Activated CD8-positive, alpha-beta memory T cell treated with anti-CD3 and anti-CD28 coated beads, Interleukin-2, amount 10 ng/mL, durations not matched to agents 7 days and 5 days (primary cell): Measurements from ENCODE around the gene ART4. TPM values are rescaled to one million over a fixed set of nuclear protein-coding genes. Genes with fewer than 3 reads are reported as not detected.

Source experiments
- ATAC-seq: fragments of 150-1000 bp; cut with Tn5 transposase; one replicate; pipeline ENCODE4 v1.10.0; 2021; ENCODE audit warnings: moderate library complexity
- CTCF ChIA-PET: fragments of 350-600 bp; sonication (Branson Sonifier 250); formaldehyde crosslinking; loops from one replicate; lab custom pipeline; 2021; ENCODE audit warnings: antibody characterized with exemption; lab: Charles Lee
- DNase-seq: peaks from one replicate; pipeline ENCODE4 v3.0.0-alpha.2; 2020
- H3K27ac Mint-ChIP-seq: one replicate; pipeline ENCODE4 v1.8.0; 2021; ENCODE audit warnings: mild to moderate bottlenecking, mixed read lengths
- H3K27me3 Mint-ChIP-seq: one replicate; pipeline ENCODE4 v1.8.0; 2021; ENCODE audit warnings: mixed read lengths
- H3K36me3 Mint-ChIP-seq: one replicate; pipeline ENCODE4 v1.8.0; 2021; ENCODE audit warnings: mild to moderate bottlenecking, mixed read lengths
- H3K4me1 Mint-ChIP-seq: one replicate; pipeline ENCODE4 v1.8.0; 2021; ENCODE audit warnings: mixed read lengths
- H3K4me3 Mint-ChIP-seq: one replicate; pipeline ENCODE4 v1.8.0; 2021; ENCODE audit warnings: mild to moderate bottlenecking, moderate library complexity, mixed read lengths
- H3K9me3 Mint-ChIP-seq: one replicate; pipeline ENCODE4 v1.8.0; 2022; ENCODE audit warnings: low read depth, mixed read lengths
- total RNA-seq, 2 experiments: library from RNA; stranded (reverse); gene quantifications; one replicate each; pipeline ENCODE4 v1.2.3, GENCODE V29; 2021

The ART4 gene
- total RNA-seq, 2 experiments from 2014 or later, result not detected

GRCh38 chr12:14846042-14846587 is 2.8 kb upstream of the ART4 start:
- ATAC-seq (no peak), DNase-seq (no peak)
- no peaks in the 10 kb centered on the region for H3K27me3 Mint-ChIP-seq
- H3K9me3 Mint-ChIP-seq, result no peaks in the 10 kb centered on the region
- H3K4me3 Mint-ChIP-seq, result no peak overlapping the region
- no peak overlapping the region for H3K27ac Mint-ChIP-seq
- CTCF ChIA-PET, result interaction anchor here (0.6 to 7.7 kb wide), 7 partner anchors 9 to 375 kb away, joined by 3 to 62 read pairs (median 3); partner anchors contain the start of genes ERP27 and RERG
- no peaks in the 10 kb centered on the region for H3K36me3 Mint-ChIP-seq
- peaks cover 4% of the 10 kb centered on the region for H3K4me1 Mint-ChIP-seq

- no peaks in the 10 kb centered on the region for H3K27me3 Mint-ChIP-seq
- no peak overlapping the region for H3K4me3 Mint-ChIP-seq
- ATAC-seq, result peak; percentile 65
- H3K27ac Mint-ChIP-seq, result no peak overlapping the region
- CTCF ChIA-PET, result interaction anchor here (0.6 to 7.7 kb wide), 5 partner anchors 9 to 376 kb away, joined by 3 to 62 read pairs (median 4); partner anchors contain the start of gene RERG
- H3K4me1 Mint-ChIP-seq, result peaks cover 4% of the 10 kb centered on the region
- H3K36me3 Mint-ChIP-seq, result no peaks in the 10 kb centered on the region
- no peaks in the 10 kb centered on the region for H3K9me3 Mint-ChIP-seq
- DNase-seq, result peak; percentile 52
Observed at GRCh38 chr12:14845350-14845750, 2.0 kb upstream of the ART4 start.

- no peak for ATAC-seq
- Mint-ChIP-seq H3K4me1 (peaks cover 4% of the 10 kb centered on the region), H3K27me3 (peaks cover 5% of the 10 kb centered on the region), H3K36me3 (no peaks in the 10 kb centered on the region), H3K9me3 (no peaks in the 10 kb centered on the region), H3K27ac (no peak overlapping the region), H3K4me3 (no peak overlapping the region)
- CTCF ChIA-PET, result interaction anchor here (0.7 to 7.7 kb wide), 3 partner anchors 10 to 376 kb away, joined by 3 to 62 read pairs (median 3); partner anchors contain the start of gene RERG
- DNase-seq, result no peak
Observed at GRCh38 chr12:14844401-14844800, 1.1 kb upstream of the ART4 start.

- no peaks in the 10 kb centered on the region for H3K9me3 Mint-ChIP-seq
- ATAC-seq (no peak), DNase-seq (no peak)
- peaks cover 9% of the 10 kb centered on the region for H3K27me3 Mint-ChIP-seq
- H3K36me3 Mint-ChIP-seq, result no peaks in the 10 kb centered on the region
- H3K27ac Mint-ChIP-seq, result no peak overlapping the region
- CTCF ChIA-PET, result interaction anchor here (7.7 kb wide), 1 partner anchor 152 kb away, joined by 62 read pairs; no protein-coding TSS in a partner anchor
- no peak overlapping the region for H3K4me3 Mint-ChIP-seq
- peaks cover 4% of the 10 kb centered on the region for H3K4me1 Mint-ChIP-seq
Observed at GRCh38 chr12:14842315-14842714, 1.0 kb downstream of the ART4 start.

GRCh38 chr12:14841761-14842160 is 1.6 kb downstream of the ART4 start:
- Mint-ChIP-seq H3K4me3 (no peak overlapping the region), H3K9me3 (no peaks in the 10 kb centered on the region), H3K27ac (no peak overlapping the region), H3K27me3 (peaks cover 11% of the 10 kb centered on the region), H3K36me3 (no peaks in the 10 kb centered on the region), H3K4me1 (peaks cover 4% of the 10 kb centered on the region)
- DNase-seq (no peak), ATAC-seq (no peak)
- CTCF ChIA-PET, result interaction anchor here (7.7 kb wide), 1 partner anchor 153 kb away, joined by 62 read pairs; no protein-coding TSS in a partner anchor

GRCh38 chr12:14840616-14841015 is 2.7 kb downstream of the ART4 start:
- no peak overlapping the region for H3K27ac Mint-ChIP-seq
- H3K9me3 Mint-ChIP-seq, result no peaks in the 10 kb centered on the region
- peaks cover 12% of the 10 kb centered on the region for H3K27me3 Mint-ChIP-seq
- H3K4me1 Mint-ChIP-seq, result peaks cover 2% of the 10 kb centered on the region
- no peak overlapping the region for H3K4me3 Mint-ChIP-seq
- DNase-seq (no peak), ATAC-seq (no peak)
- CTCF ChIA-PET, result no interaction called here
- H3K36me3 Mint-ChIP-seq, result no peaks in the 10 kb centered on the region

- CTCF ChIA-PET, result interaction anchor here (1.0 kb wide), 1 partner anchor 156 kb away, joined by 3 read pairs; no protein-coding TSS in a partner anchor
- no peaks in the 10 kb centered on the region for H3K9me3 Mint-ChIP-seq
- no peak for DNase-seq
Observed at GRCh38 chr12:14839262-14839661, 4.1 kb downstream of the ART4 start.

GRCh38 chr12:14836336-14837210 is 6.8 kb downstream of the ART4 start:
- H3K9me3 Mint-ChIP-seq, result no peaks in the 10 kb centered on the region
- peaks cover 24% of the 10 kb centered on the region for H3K27me3 Mint-ChIP-seq
- H3K27ac Mint-ChIP-seq, result no peak overlapping the region
- CTCF ChIA-PET, result interaction anchor here (1.1 to 1.7 kb wide), 2 partner anchors 9 to 12 kb away, joined by 4 read pairs; no protein-coding TSS in a partner anchor
- DNase-seq (no peak), ATAC-seq (no peak)
- no peaks in the 10 kb centered on the region for H3K4me1 Mint-ChIP-seq
- H3K4me3 Mint-ChIP-seq, result no peak overlapping the region
- H3K36me3 Mint-ChIP-seq, result no peaks in the 10 kb centered on the region

More at GRCh38 chr12:14839262-14839661, 4.1 kb downstream of the ART4 start:
- H3K4me1 Mint-ChIP-seq, result no peaks in the 10 kb centered on the region
- ATAC-seq, result no peak
- no peak overlapping the region for H3K4me3 Mint-ChIP-seq
- peaks cover 16% of the 10 kb centered on the region for H3K27me3 Mint-ChIP-seq
- no peaks in the 10 kb centered on the region for H3K36me3 Mint-ChIP-seq
- H3K27ac Mint-ChIP-seq, result no peak overlapping the region

- CTCF ChIA-PET, result interaction anchor here (1.5 kb wide), 1 partner anchor 10 kb away, joined by 3 read pairs; no protein-coding TSS in a partner anchor
- no peaks in the 10 kb centered on the region for H3K36me3 Mint-ChIP-seq
- DNase-seq, result no peak
Observed at GRCh38 chr12:14834509-14834908, 8.8 kb downstream of the ART4 start.

GRCh38 chr12:14833952-14834351 is 9.4 kb downstream of the ART4 start:
- ATAC-seq (no peak), DNase-seq (no peak)
- no peaks in the 10 kb centered on the region for H3K9me3 Mint-ChIP-seq
- no peaks in the 10 kb centered on the region for H3K36me3 Mint-ChIP-seq
- no peak overlapping the region for H3K27ac Mint-ChIP-seq
- CTCF ChIA-PET, result interaction anchor here (1.5 kb wide), 1 partner anchor 11 kb away, joined by 3 read pairs; no protein-coding TSS in a partner anchor
- peaks cover 15% of the 10 kb centered on the region for H3K27me3 Mint-ChIP-seq
- no peaks in the 10 kb centered on the region for H3K4me1 Mint-ChIP-seq
- no peak overlapping the region for H3K4me3 Mint-ChIP-seq

More at GRCh38 chr12:14834509-14834908, 8.8 kb downstream of the ART4 start:
- Mint-ChIP-seq H3K4me1 (no peaks in the 10 kb centered on the region), H3K9me3 (no peaks in the 10 kb centered on the region), H3K27me3 (peaks cover 20% of the 10 kb centered on the region), H3K4me3 (no peak overlapping the region), H3K27ac (no peak overlapping the region)
- ATAC-seq, result no peak

GRCh38 chr12:14833336-14833735 is 10.0 kb downstream of the ART4 start:
- no peaks in the 10 kb centered on the region for H3K36me3 Mint-ChIP-seq
- CTCF ChIA-PET, result interaction anchor here (1.5 kb wide), 1 partner anchor 11 kb away, joined by 3 read pairs; no protein-coding TSS in a partner anchor
- no peak overlapping the region for H3K27ac Mint-ChIP-seq
- H3K4me3 Mint-ChIP-seq, result no peak overlapping the region
- no peaks in the 10 kb centered on the region for H3K9me3 Mint-ChIP-seq
- peaks cover 15% of the 10 kb centered on the region for H3K27me3 Mint-ChIP-seq
- DNase-seq (no peak), ATAC-seq (no peak)
- H3K4me1 Mint-ChIP-seq, result no peaks in the 10 kb centered on the region

- Mint-ChIP-seq H3K36me3 (no peaks in the 10 kb centered on the region), H3K27me3 (peaks cover 7% of the 10 kb centered on the region), H3K27ac (no peak overlapping the region), H3K4me3 (no peak overlapping the region), H3K4me1 (peaks cover 2% of the 10 kb centered on the region), H3K9me3 (no peaks in the 10 kb centered on the region)
- DNase-seq, result no peak
- ATAC-seq, result no peak
- CTCF ChIA-PET, result interaction anchor here (0.6 kb wide), 1 partner anchor 54 kb away, joined by 3 read pairs; no protein-coding TSS in a partner anchor
Observed at GRCh38 chr12:14828892-14829291, 14.4 kb downstream of the ART4 start.

- ATAC-seq (no peak), DNase-seq (no peak)
- H3K27me3 Mint-ChIP-seq, result peaks cover 4% of the 10 kb centered on the region
- CTCF ChIA-PET, result no interaction called here
- no peaks in the 10 kb centered on the region for H3K9me3 Mint-ChIP-seq
- H3K4me3 Mint-ChIP-seq, result no peak overlapping the region
- H3K4me1 Mint-ChIP-seq, result peaks cover 7% of the 10 kb centered on the region
- H3K27ac Mint-ChIP-seq, result no peak overlapping the region
- no peaks in the 10 kb centered on the region for H3K36me3 Mint-ChIP-seq
Observed at GRCh38 chr12:14827043-14827442, 16.3 kb downstream of the ART4 start.
